HG03571 (cell line): ENCODE data around the gene NCOA7.
"Not testable (repeated sequence)": the region's sequence is repeated elsewhere in the genome, so short reads cannot be mapped to it uniquely, and the experiment has no call there.

Experiments used
- ATAC-seq: cut with Tn5 transposase; IDR thresholded peaks from one replicate; pipeline ENCODE4 v1.9.1; 2021; ENCODE audit not compliant: unreplicated experiment

Gene NCOA7

GRCh38 chr6:125753937-125754259 lies 36.9 kb upstream of the NCOA7 start:
- no peak for ATAC-seq

- no peak for ATAC-seq
Measured at GRCh38 chr6:125754566-125754965, 36.2 kb upstream of the NCOA7 start.

GRCh38 chr6:125759184-125759902 lies 31.4 kb upstream of the NCOA7 start:
- ATAC-seq: no peak

GRCh38 chr6:125759959-125760457 lies 30.8 kb upstream of the NCOA7 start:
- no peak for ATAC-seq

GRCh38 chr6:125764121-125764671 lies 26.6 kb upstream of the NCOA7 start:
- no peak for ATAC-seq

GRCh38 chr6:125765944-125766343 lies 24.8 kb upstream of the NCOA7 start:
- ATAC-seq: no peak

GRCh38 chr6:125766641-125767040 lies 24.1 kb upstream of the NCOA7 start:
- no peak for ATAC-seq

- no peak for ATAC-seq
Measured at GRCh38 chr6:125769147-125769783, 21.5 kb upstream of the NCOA7 start.

GRCh38 chr6:125773387-125774341 lies 17.1 kb upstream of the NCOA7 start:
- no peak for ATAC-seq

- not testable (repeated sequence) for ATAC-seq
Measured at GRCh38 chr6:125776107-125776826, 14.5 kb upstream of the NCOA7 start.

- peak; percentile 80 for ATAC-seq
Measured at GRCh38 chr6:125779924-125780539, 10.7 kb upstream of the NCOA7 start.

- ATAC-seq: peak; percentile 76
Measured at GRCh38 chr6:125780540-125781313, 10.0 kb upstream of the NCOA7 start.

- ATAC-seq: peak; percentile 34
Measured at GRCh38 chr6:125781314-125781868, 9.4 kb upstream of the NCOA7 start.

- no peak for ATAC-seq
Measured at GRCh38 chr6:125784365-125784764, 6.4 kb upstream of the NCOA7 start.

- no peak for ATAC-seq
Measured at GRCh38 chr6:125787791-125788190, 3.0 kb upstream of the NCOA7 start.

- no peak for ATAC-seq
Measured at GRCh38 chr6:125789167-125789566, 1.6 kb upstream of the NCOA7 start.

GRCh38 chr6:125789576-125790357 lies 993 bp upstream of the NCOA7 start:
- peak; percentile 14 for ATAC-seq

- ATAC-seq: peak; percentile 2
Measured at GRCh38 chr6:125791151-125791819, 525 bp downstream of the NCOA7 start.
